GM21825 (cell line): ENCODE measurements around the gene KIF3B.
"Not testable (repeated sequence)": the region's sequence is repeated elsewhere in the genome, so short reads cannot be mapped to it uniquely, and the experiment has no call there.

Experiments
- ATAC-seq: cut with Tn5 transposase; IDR thresholded peaks from one replicate; pipeline ENCODE4 v1.9.1; 2021; ENCODE audit warnings: mild to moderate bottlenecking, moderate library complexity; ENCODE audit not compliant: unreplicated experiment

The KIF3B gene

GRCh38 chr20:32292548-32292947 is 15.1 kb downstream of the KIF3B start:
- no peak for ATAC-seq

GRCh38 chr20:32294071-32294470 is 16.6 kb downstream of the KIF3B start:
- ATAC-seq, result no peak

DNA sequence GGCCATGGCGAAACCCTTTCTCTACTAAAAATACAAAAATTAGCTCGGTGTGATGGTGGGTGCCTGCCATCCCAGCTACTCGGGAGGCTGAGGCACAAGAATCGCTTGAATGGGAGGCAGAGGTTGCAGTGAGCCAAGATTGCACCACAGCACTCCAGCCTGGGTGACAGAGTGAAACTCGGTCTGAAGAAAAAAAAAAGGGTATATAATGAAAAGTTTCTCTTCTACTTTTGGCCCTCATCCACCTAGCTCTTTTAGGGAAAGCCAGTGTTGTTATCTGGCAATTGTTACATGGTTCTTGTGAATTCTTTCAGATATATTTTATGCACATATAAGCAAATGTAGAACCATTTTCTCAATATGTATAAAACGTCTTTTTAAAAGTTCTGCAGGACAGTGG is 19.0 kb downstream of the KIF3B start:
- no peak for ATAC-seq

DNA sequence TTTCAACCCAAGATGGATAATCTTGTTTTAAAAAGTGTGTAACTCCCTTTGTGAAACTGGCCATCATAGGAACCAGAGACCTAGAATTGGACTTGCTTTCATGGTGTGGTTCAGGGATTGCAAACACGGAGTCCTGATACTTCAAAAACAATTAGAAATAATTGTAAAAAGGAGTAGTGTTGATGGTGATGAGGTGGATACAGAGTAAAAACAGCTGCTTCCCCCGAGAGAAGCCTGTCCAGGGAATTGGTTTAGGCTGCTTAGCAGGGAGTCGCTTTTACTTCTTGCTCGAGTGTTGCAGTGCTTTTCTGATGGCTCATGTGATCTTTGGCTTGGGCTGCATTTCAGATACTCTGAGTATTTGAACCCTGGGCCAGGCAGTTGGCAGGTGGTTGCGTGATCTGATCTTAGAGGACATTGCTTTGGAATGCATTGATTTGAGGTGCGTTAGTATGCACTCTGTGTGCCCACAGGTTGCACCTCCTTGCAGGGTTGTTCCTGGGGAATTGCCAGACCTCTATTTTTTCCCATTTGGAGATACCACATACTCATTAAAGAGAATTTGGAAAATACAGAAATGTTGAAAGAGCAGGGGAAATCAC is 19.5 kb downstream of the KIF3B start:
- no peak for ATAC-seq

DNA sequence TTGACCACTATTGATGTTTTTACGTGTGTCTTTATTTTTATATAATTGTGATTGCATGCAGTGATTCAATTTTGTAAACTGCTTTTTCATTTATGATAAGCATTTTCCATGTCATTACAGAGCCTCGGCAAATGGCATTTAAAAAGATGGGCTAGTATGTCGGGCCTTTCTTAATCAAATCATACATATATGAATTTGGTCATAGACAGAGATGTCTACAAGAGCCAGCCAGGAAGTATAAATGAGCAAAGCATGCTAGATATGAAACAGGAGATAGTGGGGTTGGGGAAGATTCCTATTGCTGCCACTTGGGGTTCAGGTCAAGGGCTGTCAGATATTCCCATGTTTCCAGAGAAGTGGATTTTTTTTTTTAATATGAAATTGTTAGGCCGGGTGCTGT is 20.0 kb downstream of the KIF3B start:
- ATAC-seq, result no peak

DNA sequence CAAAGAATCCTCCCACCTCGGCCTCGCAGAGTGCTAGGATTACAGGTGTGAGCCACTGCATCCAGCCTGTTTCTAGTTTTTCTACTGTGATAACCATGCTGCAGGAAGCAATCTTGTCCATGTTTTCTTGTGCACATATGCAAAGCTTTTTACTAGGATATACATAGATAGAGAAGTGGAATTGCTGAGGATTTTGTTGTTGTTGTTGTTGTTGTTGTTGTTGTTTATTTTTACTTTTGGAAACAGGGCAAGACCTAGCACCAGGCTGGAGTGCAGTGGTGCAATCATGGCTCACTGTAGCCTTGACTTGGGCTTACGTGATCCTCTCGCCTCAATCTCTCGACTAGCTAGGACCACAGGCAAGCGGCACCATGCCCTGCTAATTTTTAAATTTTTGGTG is 23.2 kb downstream of the KIF3B start:
- no peak for ATAC-seq

DNA sequence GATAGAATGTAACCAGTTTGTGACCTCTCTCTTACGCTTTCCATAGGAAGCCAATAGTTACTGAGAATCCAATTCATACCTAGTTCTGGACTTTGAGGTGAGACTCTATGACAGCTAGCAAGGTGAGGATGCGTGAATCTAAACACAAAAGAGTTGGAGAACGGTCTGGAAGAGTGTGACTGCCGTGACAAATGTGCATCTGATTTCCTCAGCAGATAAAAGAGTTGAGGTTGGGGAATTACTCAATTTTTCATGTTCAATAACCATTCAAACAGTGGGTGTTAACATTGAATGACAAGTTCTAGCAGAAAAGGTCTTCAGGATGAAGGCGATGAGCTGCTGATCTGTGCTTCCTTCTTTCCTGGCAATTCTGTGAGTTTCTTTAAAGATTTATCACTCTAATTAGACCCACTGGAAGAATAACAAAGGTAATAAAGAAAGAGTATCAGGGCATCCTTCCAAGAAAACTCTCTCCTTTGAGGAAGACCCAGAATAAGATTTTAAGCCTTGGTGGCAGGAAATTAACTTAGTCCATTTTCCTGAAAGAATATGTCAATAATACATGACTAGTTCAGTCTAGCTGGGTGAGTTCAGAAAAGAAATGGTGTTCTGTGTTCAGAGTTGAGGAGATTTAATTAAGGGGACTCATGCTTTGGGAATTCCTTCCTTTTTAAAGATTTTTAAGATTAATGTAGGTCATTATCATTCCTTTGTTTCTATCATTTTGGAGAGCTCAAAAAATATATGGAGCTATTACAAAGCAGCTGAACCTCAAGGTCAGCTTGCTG is 24.5 kb downstream of the KIF3B start:
- ATAC-seq, result no peak

DNA sequence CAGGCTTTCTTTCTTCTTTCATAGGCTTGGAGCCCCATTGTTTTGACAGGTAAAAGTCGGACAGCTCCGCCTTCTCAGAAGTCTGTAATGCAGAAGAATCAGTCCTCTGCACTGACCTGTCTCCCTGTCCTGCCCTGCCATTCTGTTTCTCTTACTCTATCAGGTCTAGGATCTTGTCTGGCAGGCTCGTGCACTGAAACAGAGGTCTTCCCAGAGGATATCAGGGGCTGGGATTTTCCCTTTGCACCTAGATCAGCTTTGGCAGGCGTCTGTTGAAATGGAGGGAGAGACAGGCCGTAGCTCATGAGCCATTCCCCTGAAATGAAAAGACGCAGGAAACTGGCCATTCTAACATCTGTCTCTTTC is 25.0 kb downstream of the KIF3B start:
- no peak for ATAC-seq

DNA sequence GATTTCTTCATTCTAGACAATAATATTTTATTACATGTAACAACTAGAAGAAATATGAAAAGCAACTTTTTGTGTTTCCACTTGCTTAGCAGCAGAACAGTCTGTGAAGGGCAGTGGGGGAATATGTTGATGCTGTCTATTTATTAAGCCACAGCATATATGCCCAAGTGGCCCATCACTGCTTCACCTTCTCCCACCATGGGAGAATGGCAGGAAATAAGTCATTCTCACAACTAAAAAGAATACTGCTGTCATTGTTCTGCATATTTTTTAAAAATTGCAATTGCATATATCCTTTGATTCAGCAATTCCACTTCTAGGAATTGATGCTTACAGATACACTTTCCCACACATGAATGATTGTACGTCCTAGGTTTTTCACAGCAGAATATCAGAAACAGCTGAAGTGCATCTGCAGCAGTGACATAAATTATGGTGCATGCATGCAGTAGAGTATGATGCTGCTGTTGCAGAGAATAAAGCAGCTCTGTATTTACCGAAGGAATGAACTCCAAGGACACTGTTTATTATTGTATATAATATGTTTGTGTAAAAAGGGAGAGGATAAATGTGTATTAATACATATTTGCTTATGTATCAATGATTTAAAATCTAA is 26.8 kb downstream of the KIF3B start:
- no peak for ATAC-seq

GRCh38 chr20:32312718-32313424 is 35.4 kb downstream of the KIF3B start:
- ATAC-seq, result no peak

GRCh38 chr20:32314768-32315167 is 37.3 kb downstream of the KIF3B start:
- ATAC-seq, result no peak

DNA sequence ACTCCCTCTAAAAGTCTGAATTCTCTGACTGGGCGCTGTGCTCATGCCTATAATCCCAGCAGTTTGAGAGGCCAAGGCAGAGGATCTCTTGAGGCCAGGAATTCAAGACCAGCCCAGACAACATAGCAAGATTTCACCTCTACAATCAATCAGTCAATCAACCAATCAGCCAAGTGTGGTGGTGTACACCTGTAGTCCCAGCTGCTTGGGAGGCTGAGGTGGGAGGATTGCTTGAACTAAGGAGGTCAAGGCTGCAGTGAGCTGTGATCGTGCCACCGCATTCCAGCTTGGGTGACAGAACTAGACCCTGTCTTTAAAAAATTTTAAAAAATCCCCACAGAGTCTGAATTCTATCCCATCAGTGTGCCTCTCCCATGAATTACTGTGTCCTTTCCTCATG is 37.9 kb downstream of the KIF3B start:
- ATAC-seq, result no peak

GRCh38 chr20:32315891-32316290 is 38.4 kb downstream of the KIF3B start:
- ATAC-seq, result no peak

DNA sequence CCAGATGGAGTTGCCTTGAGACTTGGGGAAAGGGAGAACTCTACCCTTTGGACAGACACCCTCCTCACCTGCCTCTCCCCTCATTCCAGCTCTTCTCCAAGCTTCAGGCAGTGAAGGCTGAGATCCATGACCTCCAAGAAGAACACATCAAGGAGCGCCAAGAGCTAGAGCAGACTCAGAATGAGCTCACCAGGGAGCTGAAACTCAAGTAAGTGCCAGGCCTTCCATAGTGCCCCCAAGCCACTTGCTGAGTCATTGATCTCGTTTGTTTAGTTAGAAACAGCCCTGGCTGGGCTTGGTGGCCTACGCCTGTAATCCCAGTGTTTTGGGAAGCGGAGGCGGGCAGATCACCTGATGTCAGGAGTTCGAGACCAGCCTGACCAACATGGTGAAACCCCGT is 39.2 kb downstream of the KIF3B start:
- no peak for ATAC-seq

DNA sequence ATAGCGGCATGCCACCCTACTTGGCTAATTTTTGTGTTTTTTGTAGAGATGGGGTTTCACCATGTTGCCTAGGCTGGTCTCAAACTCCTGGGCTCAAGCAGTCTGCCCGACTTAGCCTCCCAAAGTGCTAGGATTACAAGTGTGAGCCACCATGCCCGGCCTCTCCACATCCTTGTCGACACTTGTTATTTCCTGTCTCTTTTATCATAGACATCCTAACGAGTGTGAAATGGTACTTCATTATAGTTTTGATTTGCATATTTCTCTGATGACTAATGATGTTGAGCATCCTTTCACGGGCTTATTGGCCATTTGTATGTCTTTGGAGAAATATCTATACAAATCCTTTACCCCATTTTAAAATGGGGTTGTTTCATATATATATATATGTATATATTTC is 41.6 kb downstream of the KIF3B start:
- ATAC-seq, result no peak

GRCh38 chr20:32320305-32320704 is 42.9 kb downstream of the KIF3B start:
- ATAC-seq, result no peak

DNA sequence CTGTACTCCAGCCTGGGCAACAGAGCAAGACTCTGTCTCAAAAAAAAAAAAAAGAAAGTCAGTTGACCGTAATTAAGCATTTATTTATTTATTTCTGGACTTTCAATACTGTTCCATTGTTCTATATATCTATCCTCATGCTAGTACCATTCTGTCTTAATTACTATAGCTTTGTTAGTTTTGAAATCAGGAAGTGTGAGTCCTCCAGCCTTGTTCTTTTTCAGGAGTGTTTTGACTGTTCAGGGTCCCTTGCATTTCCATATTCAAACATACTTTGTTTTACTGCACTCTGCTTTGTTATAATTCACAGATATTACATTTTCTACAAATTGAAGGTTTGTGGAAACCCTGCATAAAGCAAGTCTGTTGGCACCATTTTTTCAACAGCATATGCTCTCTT is 43.9 kb downstream of the KIF3B start:
- no peak for ATAC-seq

DNA sequence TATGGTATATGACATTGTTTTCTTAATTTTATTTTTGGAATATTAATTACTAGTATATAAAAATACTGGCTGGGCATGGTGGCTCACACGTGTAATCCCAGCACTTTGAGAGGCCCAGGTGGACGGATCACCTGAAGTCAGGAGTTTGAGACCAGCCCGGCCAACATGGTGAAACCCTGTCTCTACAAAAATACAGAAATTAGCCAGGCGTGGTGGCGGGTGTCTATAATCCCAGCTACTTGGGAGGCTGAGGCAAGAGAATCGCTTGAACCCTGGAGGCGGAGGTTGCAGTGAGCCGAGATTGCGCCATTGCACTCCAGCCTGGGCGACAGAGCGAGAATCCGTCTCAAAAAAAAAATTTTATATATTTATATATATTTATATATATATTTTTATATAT is 44.8 kb downstream of the KIF3B start:
- not testable (repeated sequence) for ATAC-seq

DNA sequence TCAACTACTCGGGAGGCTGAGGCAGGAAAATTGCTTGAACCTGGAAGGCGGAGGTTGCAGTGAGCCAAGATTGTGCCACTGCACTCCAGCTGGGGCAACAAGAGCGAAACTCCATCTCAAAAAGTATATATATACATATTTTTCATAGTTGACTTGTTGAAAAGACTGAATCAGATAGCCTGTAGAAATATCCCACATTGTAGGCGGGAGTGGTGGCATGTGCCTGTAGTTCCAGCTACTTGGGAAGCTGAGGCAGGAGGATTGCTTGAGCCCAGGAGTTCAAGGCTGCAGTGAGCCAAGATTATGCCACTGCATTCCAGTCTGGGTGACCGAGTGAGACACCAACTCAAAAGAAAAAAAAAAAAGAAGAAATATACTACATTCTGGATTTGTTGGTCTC is 46.3 kb downstream of the KIF3B start:
- ATAC-seq, result not testable (repeated sequence)

DNA sequence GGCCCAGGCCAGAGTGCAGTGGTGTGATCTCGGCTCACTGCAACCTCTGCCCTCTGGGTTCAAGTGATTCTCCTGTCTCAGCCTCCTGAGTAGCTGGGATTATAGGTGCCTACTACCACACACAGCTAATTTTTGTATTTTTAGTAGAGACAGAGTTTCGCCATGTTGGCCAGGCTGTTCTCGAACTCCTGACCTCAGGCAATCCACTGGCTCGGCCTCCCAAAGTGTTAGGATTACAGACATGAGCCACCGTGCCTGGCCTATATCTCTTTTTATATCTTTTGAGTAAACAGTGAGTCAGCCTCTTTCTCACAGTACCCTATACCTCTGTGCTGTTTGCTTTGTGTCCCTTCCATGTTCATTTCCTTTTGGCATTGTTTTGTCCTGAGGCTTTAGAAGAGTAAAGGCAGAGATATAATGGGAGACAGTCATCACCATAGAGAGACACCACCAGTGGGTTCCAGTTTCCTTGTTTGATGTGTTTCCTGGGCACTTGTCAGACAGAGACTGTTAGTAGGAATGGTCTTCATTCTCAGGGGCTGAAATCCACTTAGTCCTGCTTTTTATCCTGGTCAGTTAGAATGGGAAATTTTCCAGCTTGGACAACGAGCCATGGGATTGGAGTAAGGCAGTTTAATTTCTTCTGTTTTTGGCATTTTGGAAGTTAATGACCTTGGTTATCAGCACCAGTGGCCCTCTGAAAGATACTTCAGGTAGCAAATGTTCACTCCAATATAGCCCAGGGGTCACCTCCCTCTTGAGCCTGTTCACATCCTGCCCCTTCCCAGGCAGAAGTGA is 48.5 kb downstream of the KIF3B start:
- no peak for ATAC-seq

DNA sequence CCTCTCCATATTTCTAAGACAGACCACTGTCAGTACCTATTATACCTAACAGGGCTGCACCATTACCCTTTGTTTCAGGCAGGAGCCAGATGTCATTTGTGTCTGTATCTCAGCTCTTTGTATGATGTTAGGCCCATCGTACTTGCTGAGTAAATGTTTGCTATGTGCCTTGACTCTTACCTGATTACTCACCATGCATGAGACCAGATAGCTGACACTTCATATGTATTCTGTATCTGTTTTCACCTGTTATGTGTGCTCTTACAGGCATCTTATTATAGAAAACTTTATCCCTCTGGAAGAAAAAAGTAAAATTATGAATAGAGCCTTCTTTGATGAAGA is 49.0 kb downstream of the KIF3B start:
- no peak for ATAC-seq
